Hepatocyte (in vitro differentiated cells): ENCODE measurements around the gene FERMT3.

Source experiments
- CTCF ChIP-seq: fragments of 200-600 bp; sonication (generic); IDR thresholded peaks from 2 replicates; pipeline ENCODE4 v1.5.1; 2016; ENCODE audit warnings: antibody characterized with exemption, mild to moderate bottlenecking; ENCODE audit not compliant: poor library complexity
- EZH2 ChIP-seq: fragments of 200-600 bp; sonication (generic); IDR thresholded peaks from 2 replicates; pipeline ENCODE4 v1.6.1; 2016; ENCODE audit warnings: antibody characterized with exemption, mild to moderate bottlenecking, borderline replicate concordance
- EZH2phosphoT487 ChIP-seq: fragments of 200-600 bp; sonication (generic); IDR thresholded peaks from one replicate; pipeline ENCODE4 v1.6.1; 2018; ENCODE audit warnings: antibody characterized with exemption, mild to moderate bottlenecking, low read depth, moderate library complexity; ENCODE audit not compliant: unreplicated experiment, severe bottlenecking

GRCh38 chr11:64180891-64181290 is 25.6 kb upstream of the FERMT3 start:
- no peak for TF ChIP-seq EZH2phosphoT487
- no peak for TF ChIP-seq CTCF
- no peak for TF ChIP-seq EZH2
